ENCODE data around the gene SPATA20. TPM values are rescaled to one million over a fixed set of nuclear protein-coding genes. Genes with fewer than 3 reads are reported as not detected.
A peak's percentile ranks its signal among the peaks of the same experiment; 100 is the strongest.

The SPATA20 gene
- total and polyA plus RNA-seq, 7 donors = 4.8 to 25.8 (median 16.7) TPM

GRCh38 chr17:50560931-50561745 lies 14.2 kb downstream of the SPATA20 start:
- DNase-seq = no peak
- Histone ChIP-seq H3K36me3 (ENCODE audit: insufficient read depth in 1 of 2, low read depth in 1 of 2) (no peaks in the 10 kb centered on the region), H3K27me3 (ENCODE audit: insufficient read depth in 3 of 3, low read length in 2 of 3) (peaks cover 0 to 78% (median 32%) of the 10 kb centered on the region in 3 donors), H3K4me3 (peak overlapping the region; percentile 64), H3K27ac (no peak overlapping the region), H3K4me1 (peaks cover 19% of the 10 kb centered on the region), H3K9me3 (no peaks in the 10 kb centered on the region)
- intact Hi-C loops (cut with DNase I) = no loop called here
- TF ChIP-seq, protein P1, sequence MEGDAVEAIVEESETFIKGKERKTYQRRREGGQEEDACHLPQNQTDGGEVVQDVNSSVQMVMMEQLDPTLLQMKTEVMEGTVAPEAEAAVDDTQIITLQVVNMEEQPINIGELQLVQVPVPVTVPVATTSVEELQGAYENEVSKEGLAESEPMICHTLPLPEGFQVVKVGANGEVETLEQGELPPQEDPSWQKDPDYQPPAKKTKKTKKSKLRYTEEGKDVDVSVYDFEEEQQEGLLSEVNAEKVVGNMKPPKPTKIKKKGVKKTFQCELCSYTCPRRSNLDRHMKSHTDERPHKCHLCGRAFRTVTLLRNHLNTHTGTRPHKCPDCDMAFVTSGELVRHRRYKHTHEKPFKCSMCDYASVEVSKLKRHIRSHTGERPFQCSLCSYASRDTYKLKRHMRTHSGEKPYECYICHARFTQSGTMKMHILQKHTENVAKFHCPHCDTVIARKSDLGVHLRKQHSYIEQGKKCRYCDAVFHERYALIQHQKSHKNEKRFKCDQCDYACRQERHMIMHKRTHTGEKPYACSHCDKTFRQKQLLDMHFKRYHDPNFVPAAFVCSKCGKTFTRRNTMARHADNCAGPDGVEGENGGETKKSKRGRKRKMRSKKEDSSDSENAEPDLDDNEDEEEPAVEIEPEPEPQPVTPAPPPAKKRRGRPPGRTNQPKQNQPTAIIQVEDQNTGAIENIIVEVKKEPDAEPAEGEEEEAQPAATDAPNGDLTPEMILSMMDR (IDR thresholded peaks at IDR 0.05) = no peak
- no peak for ATAC-seq
- WGBS, 3 donors = 0 to 1% (median 1%) methylated on average over 23 to 86 of the region's 88 CpGs

- Histone ChIP-seq H3K27me3 (ENCODE audit: insufficient read depth in 3 of 3, low read length in 2 of 3) (peaks cover 0 to 82% (median 32%) of the 10 kb centered on the region in 3 donors), H3K36me3 (ENCODE audit: insufficient read depth in 1 of 2, low read depth in 1 of 2) (no peaks in the 10 kb centered on the region), H3K9me3 (no peaks in the 10 kb centered on the region), H3K27ac (no peak overlapping the region), H3K4me3 (no peak overlapping the region), H3K4me1 (peaks cover 19% of the 10 kb centered on the region)
- TF ChIP-seq, protein P1 (IDR thresholded peaks at IDR 0.05) = no peak
- ATAC-seq (no peak), DNase-seq (no peak)
- 0 to 3% (median 3%) methylated on average over 8 to 27 of the region's 27 CpGs for WGBS, 3 donors
- intact Hi-C loops (cut with DNase I) = no loop called here
Measured at GRCh38 chr17:50561746-50562141, 14.8 kb downstream of the SPATA20 start.

DNA sequence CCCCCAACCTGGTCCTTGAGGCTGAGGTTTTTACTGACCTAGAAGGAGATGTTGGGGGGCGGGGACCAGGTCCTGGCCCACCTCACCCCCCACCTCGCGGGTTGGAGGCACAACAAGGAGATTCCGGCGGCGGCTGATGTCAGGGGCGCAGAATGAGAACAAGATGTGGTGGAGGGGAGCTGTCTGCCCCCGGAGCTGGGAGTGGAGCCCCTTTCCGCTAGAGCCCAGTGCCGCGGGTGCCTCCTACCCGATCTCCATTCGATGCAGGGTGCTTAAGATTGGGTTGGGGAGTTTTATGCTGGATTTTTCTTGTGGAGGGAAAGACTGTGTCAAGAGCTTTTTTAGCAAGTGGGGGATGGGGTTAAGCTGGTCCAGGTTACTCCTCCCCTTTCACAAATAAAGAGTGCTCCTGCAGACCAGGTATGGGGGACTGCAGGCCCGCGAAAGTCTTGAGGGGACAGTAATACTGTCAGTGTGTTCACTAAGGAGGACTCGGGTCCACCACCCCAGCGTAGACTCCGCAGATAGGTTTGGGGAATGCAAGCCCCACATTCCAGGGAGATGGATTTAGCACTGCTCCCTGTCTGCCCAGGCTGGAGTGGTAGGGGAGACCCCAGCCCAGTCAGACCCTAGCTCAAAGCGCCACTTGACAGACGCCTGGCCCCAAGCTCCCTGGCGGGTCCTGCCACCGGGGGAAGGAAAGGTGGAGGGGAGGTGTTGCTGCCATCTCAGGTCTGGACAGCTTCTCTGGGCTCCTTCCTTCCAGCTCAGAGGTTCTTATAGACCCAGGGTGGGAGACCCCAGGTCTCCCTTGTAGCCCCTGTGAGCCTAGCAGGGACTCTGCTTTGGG lies 15.5 kb downstream of the SPATA20 start:
- Histone ChIP-seq H3K4me1 (peaks cover 19% of the 10 kb centered on the region), H3K27me3 (ENCODE audit: insufficient read depth in 3 of 3, low read length in 2 of 3) (peaks cover 0 to 79% (median 32%) of the 10 kb centered on the region in 3 donors), H3K36me3 (ENCODE audit: insufficient read depth in 1 of 2, low read depth in 1 of 2) (no peaks in the 10 kb centered on the region), H3K4me3 (no peak overlapping the region), H3K27ac (no peak overlapping the region), H3K9me3 (no peaks in the 10 kb centered on the region)
- DNase-seq (no peak), ATAC-seq (no peak)
- TF ChIP-seq, protein P1 (IDR thresholded peaks at IDR 0.05) = no peak
- 43 to 49% (median 43%) methylated on average over 22 of the region's 22 CpGs for WGBS, 3 donors
- intact Hi-C loops (cut with DNase I) = no loop called here

DNA sequence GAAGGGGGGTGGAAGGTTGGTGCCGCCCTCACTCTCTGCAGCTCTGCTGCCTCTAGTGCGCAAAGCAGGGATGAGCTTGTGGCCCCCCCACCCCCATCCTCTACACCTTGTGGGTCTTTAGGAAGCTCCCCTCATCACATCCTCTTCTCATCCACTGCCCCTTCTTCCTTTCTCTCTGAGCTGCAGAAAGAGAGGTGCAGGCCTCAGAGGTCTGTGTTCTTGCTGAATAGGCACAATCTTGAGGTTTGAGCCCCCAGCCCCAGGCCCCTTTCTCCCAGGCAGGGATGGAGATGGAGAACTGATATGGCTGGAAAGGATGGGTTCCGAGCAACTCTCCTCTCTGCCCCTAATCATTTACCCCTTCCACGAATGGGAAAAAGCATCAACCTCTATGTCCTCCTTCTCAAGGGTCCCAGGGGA lies 16.1 kb downstream of the SPATA20 start:
- H3K4me3 ChIP-seq = no peak overlapping the region
- H3K36me3 ChIP-seq (ENCODE audit: insufficient read depth in 1 of 2, low read depth in 1 of 2) = no peaks in the 10 kb centered on the region
- no peak for ATAC-seq
- TF ChIP-seq, protein P1 (IDR thresholded peaks at IDR 0.05) = no peak
- H3K9me3 ChIP-seq = no peaks in the 10 kb centered on the region
- WGBS, 3 donors = 61 to 76% (median 74%) methylated on average over 4 of the region's 4 CpGs
- no peak overlapping the region for H3K27ac ChIP-seq
- DNase-seq = no peak
- peaks cover 19% of the 10 kb centered on the region for H3K4me1 ChIP-seq
- intact Hi-C loops (cut with DNase I) = no loop called here
- peaks cover 0 to 75% (median 32%) of the 10 kb centered on the region in 3 donors for H3K27me3 ChIP-seq (ENCODE audit: insufficient read depth in 3 of 3, low read length in 2 of 3)

Data from psoas muscle (tissue), 8 donors.